KOPT-K1 (cell line): ENCODE measurements around the gene BACE2.

Source experiments
- H3K27ac ChIP-seq: fragments of 200-600 bp; sonication (generic); 2 replicates; pipeline ENCODE4 v1.5.1; 2016; ENCODE audit warnings: antibody characterized with exemption, mild to moderate bottlenecking, low read depth, low read length; ENCODE audit not compliant: poor library complexity, severe bottlenecking
- H3K36me3 ChIP-seq: fragments of 200-600 bp; sonication (generic); 2 replicates; pipeline ENCODE4 v1.5.1; 2017; ENCODE audit warnings: antibody characterized with exemption, mild to moderate bottlenecking, low read length, moderate library complexity; ENCODE audit not compliant: insufficient read depth
- H3K9me3 ChIP-seq: fragments of 200-600 bp; sonication (generic); 2 replicates; pipeline ENCODE4 v1.5.1; 2017; ENCODE audit warnings: antibody characterized with exemption, low read length, mild to moderate bottlenecking; ENCODE audit not compliant: insufficient read depth, poor library complexity, severe bottlenecking

BACE2 gene

DNA sequence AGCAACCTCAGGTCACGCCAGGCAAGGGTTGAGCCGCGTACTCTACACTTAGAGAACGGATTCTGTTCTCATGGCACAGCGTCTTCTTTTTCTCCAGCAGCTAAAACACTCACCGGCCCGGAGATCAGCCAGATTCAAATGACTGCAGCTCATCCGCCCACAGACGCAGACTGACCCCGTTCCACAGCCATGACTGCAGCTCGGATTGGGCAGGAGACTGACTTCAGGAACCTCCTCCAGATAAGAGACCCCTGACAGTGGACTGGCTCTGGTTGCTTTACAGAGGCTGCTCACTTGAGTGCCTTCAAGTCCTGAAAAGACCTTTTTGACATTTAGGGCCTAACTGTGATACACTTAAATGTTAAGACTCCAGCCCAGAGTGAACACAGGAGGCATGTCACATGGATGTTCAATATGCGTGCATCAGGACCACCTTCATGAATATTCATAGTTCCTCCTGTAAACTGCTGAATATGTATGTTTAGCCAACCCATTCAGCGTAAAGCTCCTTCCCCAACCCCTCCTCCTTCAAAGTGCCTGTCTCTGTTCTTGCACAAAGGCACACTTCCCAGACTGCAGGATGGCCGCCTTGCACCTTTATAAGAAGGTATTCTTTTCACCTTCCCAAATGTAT, 42.6 kb downstream of the BACE2 start:
- no peak overlapping the region for H3K27ac ChIP-seq
- H3K36me3 ChIP-seq = no peaks in the 10 kb centered on the region

DNA sequence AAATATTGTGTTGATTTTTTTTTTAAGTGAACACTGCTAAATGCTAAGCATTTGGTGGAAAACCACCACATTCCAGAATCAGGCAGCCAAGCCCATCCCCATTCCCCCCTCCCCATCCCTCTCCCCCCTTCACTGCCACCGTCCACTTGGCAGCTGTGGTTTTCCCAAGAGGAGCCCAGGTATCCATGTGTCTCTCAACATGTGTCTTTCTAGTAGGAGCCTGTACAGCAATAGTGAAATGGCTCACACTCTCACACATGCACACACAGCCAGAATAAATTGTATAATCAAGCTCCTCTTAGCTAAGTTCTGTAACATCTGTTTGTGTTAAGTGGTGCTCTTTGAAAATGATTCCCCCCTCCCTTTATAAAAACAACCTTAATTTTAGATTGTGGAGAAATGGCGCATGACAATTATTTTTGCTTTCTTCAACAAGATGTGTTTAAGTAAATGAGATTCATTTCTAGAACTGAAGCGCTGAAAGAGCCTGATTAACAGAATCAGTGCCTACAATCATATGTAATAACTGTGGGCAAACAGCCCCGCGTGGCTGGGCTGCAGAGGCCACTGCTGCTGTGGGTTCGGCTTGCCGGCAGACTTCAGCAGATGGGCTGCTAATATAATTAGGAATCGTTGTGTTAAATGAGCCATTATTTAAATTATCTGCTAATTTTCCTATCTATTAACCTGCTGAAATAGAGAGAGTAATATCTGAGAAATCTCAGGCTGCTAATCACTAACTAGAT, 43.3 kb downstream of the BACE2 start:
- Histone ChIP-seq H3K9me3 (no peaks in the 10 kb centered on the region), H3K27ac (no peak overlapping the region)

More for the DNA sequence above, 42.6 kb downstream of the BACE2 start:
- no peaks in the 10 kb centered on the region for H3K9me3 ChIP-seq

GRCh38 chr21:41213021-41213420, 45.1 kb downstream of the BACE2 start:
- no peaks in the 10 kb centered on the region for H3K36me3 ChIP-seq

More for the DNA sequence above, 43.3 kb downstream of the BACE2 start:
- H3K36me3 ChIP-seq = no peaks in the 10 kb centered on the region

GRCh38 chr21:41215856-41216408, 48.0 kb downstream of the BACE2 start:
- H3K36me3 ChIP-seq = no peaks in the 10 kb centered on the region
- H3K9me3 ChIP-seq = no peaks in the 10 kb centered on the region

More at GRCh38 chr21:41213021-41213420, 45.1 kb downstream of the BACE2 start:
- Histone ChIP-seq H3K27ac (no peak overlapping the region), H3K9me3 (no peaks in the 10 kb centered on the region)

DNA sequence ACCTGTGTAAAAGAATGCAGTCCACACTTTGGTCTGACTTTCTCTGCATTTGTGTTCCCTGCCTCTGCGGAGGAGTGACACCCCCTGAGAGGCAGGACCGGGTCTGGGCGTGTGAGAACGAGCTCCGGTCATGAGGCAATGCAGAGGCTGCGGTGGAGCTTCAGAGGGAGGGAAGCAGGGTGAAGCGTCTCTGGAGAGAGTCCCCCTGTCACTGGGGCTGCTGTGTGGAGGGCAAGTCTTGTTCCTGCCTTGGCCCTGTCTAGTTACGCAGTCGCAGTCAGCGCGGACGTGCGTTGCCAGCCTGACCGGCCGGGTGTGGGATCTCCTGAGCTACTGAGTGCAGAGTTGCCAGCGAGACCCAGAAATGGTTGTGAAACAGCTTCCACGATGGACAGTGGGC, 48.5 kb downstream of the BACE2 start:
- no peak overlapping the region for H3K27ac ChIP-seq
- no peaks in the 10 kb centered on the region for H3K9me3 ChIP-seq
- no peaks in the 10 kb centered on the region for H3K36me3 ChIP-seq

More at GRCh38 chr21:41215856-41216408, 48.0 kb downstream of the BACE2 start:
- H3K27ac ChIP-seq = no peak overlapping the region

DNA sequence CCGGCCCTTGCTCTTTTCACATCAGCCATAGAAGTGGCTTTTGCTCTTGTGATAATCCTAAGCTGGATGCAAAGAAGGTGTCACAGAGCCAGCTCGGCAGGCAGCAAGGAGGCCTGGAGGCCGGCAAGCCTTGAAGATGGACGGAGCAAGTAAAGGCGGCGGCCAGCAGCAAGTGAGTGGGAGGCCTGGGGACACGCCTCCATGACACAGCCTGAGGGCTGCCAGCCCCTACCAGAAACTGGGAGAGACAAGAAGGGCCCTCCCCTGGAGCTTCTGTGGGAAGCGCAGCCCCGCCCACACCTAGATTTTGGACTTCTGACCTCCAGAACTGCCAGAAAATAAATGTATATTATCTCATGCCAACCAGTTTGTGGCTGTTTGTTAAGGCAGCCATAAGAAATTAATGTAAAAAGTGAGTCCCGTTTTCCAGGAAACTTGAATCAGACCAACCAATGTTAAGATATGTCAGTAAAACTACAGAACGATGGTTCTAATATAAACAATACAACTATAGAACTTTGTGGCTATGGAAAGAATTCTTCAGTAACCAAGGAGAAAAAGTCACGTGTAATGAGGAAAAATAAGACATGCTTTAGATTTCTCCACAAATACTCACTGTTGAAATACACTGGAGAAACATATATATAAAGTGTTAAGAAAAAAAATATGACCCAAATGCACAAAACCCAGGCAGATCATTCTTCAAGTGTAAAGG, 49.9 kb downstream of the BACE2 start:
- no peaks in the 10 kb centered on the region for H3K36me3 ChIP-seq
- H3K27ac ChIP-seq = no peak overlapping the region
- no peaks in the 10 kb centered on the region for H3K9me3 ChIP-seq

DNA sequence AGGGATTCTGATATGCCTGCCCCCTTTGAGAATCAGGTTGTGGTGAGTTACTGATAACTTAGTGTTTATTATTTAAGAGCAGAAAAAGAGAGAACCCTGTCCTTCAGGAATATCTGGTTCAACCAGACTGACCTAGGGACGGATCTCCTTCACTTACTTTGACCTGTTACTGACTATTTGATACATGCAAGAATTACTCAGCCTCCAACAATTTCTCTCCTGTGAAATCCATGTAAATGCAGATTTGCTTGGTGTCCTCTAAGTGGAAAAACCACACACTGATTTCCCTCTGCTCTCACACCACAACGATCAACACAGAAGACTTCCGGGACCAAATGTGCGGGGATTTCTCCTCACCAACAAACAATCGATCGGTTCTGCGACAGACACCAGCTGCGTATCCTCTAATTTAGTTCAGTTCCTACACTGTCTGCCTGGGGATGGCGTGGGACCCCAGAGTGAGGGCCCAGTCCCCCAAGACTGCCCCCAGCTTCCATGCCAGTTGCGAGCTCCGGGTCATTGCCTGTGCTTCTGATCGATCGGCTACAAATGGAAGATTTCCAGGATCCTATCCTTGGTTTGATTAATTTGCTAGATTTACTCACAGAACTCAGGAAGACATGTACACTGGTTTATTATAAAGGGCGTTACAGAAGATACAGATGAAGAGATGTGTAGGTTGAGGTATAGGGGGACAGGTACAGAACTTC, 51.7 kb downstream of the BACE2 start:
- Histone ChIP-seq H3K36me3 (no peaks in the 10 kb centered on the region), H3K9me3 (no peaks in the 10 kb centered on the region), H3K27ac (no peak overlapping the region)

- H3K36me3 ChIP-seq = no peaks in the 10 kb centered on the region
- H3K9me3 ChIP-seq = no peaks in the 10 kb centered on the region
- H3K27ac ChIP-seq = no peak overlapping the region
Measured at GRCh38 chr21:41220208-41220733, 52.3 kb downstream of the BACE2 start.

DNA sequence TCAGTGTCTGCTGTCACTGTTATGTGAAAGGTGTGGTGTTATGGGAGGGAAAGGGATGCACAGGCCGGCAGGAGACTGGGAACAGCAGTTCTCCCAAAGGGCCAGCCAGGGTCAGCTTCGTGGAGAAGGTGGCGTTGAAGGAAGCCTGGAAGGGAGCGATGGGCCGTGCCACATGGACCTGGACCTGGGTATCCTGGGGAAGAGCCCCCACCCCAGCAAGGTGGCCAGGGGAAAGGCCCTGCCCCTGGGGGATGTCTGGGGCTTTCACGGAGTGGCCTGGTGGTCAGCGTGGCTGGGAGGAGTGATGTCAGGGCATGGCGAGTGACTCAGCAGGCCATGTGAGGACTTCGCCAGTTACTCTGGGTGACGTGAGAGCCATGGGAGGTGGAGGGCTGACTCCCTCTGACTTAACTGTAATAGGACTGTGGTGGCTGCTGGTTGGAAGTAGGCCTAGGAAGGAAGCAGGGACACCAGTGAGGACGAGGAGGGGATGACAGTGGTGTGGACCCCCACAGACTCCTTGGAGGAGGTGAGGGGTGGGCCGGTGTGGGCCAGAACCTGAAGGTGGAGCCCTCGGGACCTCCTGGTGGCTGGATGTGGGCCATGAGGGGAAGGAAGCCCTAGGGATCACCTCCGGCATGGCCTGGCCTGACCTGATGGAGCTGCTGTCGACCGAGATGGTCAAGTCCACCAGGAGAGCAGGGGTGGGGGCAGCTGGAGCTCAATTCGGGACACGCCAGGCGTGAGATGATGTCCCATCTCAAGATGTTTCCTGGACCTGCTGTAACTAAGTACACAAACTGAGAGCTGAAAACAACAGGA, 54.5 kb downstream of the BACE2 start:
- Histone ChIP-seq H3K9me3 (no peaks in the 10 kb centered on the region), H3K36me3 (no peaks in the 10 kb centered on the region), H3K27ac (no peak overlapping the region)

GRCh38 chr21:41226853-41227252, 58.9 kb downstream of the BACE2 start:
- H3K9me3 ChIP-seq = no peaks in the 10 kb centered on the region
- H3K36me3 ChIP-seq = no peaks in the 10 kb centered on the region
- H3K27ac ChIP-seq = no peak overlapping the region

- Histone ChIP-seq H3K27ac (no peak overlapping the region), H3K9me3 (no peaks in the 10 kb centered on the region), H3K36me3 (no peaks in the 10 kb centered on the region)
Measured at GRCh38 chr21:41227357-41228005, 59.5 kb downstream of the BACE2 start.

GRCh38 chr21:41228006-41228370, 60.0 kb downstream of the BACE2 start:
- no peaks in the 10 kb centered on the region for H3K36me3 ChIP-seq
- H3K27ac ChIP-seq = no peak overlapping the region
- H3K9me3 ChIP-seq = no peaks in the 10 kb centered on the region

- Histone ChIP-seq H3K36me3 (no peaks in the 10 kb centered on the region), H3K9me3 (no peaks in the 10 kb centered on the region), H3K27ac (no peak overlapping the region)
Measured at GRCh38 chr21:41228492-41228891, 60.5 kb downstream of the BACE2 start.
